Brain microvascular endothelial cell (primary cell): ENCODE data around the gene ZMYM2.

Experiments
- DNase-seq: peaks from one replicate; pipeline ENCODE4 v3.0.0-alpha.2; 2020
- H3K27ac ChIP-seq: fragments of 250-450 bp; sonication (Bioruptor Pico); 2 replicates; pipeline ENCODE4 v1.5.1; 2020; ENCODE audit warnings: mild to moderate bottlenecking, moderate library complexity
- H3K27me3 ChIP-seq: fragments of 250-450 bp; sonication (Bioruptor Pico); replicated peaks from 2 replicates; pipeline ENCODE4 v1.5.1; 2020; ENCODE audit warnings: mild to moderate bottlenecking
- H3K36me3 ChIP-seq: fragments of 250-450 bp; sonication (Bioruptor Pico); replicated peaks from 2 replicates; pipeline ENCODE4 v1.5.1; 2020; ENCODE audit warnings: mild to moderate bottlenecking
- H3K4me3 ChIP-seq: 2 replicates; pipeline ENCODE4 v1.5.1; 2011; ENCODE audit warnings: low read depth, mild to moderate bottlenecking, control low read depth, low read length, moderate library complexity
- in situ Hi-C: cut with HindIII; loops from 2 replicates; pipeline ENCODE4 v1.10.0; 2017; ENCODE audit warnings: low sequenced_read_pairs, low pct_ligation_motif_present
- TF ChIP-seq, protein P1 (sequence below): IDR thresholded peaks from 2 replicates; pipeline ENCODE4 v1.5.1; 2011; ENCODE audit warnings: low read depth, mild to moderate bottlenecking, moderate library complexity, low read length, control low read depth, inconsistent platforms; ENCODE audit errors: missing control alignments

ZMYM2 gene

DNA sequence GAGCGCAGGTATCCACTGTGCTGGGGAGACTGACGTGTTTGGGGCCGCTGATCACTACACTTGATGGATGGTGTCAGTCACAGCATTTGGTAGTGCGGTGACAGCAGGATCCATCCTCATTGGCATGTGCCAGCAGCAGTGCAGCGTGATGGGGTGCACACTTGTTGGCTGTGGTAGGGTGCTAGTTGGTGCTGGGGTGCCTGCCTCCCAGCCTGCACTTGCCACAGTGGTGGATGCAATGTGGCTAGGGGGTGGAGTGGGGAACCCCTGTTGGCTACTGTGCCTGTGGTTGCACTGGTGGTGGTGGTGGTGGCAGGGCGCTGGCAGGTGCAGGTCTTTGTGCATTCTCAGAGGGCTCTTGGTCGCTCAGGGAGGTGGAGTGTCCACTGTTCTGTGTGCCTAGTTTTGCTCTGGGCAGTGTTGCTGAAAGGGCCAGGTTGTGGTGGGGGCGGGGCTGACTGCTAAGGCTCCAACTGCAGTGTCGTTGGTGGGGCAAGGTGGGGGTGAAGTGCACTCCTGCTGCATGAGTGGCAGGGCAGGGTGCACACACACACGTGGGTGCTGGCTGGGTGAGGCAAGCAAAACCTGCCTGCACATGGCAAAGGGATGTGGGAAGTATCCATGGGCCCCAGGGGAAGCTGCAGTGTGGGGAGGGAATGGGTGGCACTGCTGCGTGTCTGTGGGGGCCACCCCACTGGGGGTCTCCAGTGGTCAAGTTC is 84.8 kb downstream of the ZMYM2 start:
- Histone ChIP-seq H3K4me3 (no peak overlapping the region), H3K27ac (no peak overlapping the region), H3K27me3 (no peaks in the 10 kb centered on the region), H3K36me3 (peaks cover 2% of the 10 kb centered on the region)
- in situ Hi-C loops, result no loop called here
- no peak for DNase-seq
- TF ChIP-seq, protein P1, sequence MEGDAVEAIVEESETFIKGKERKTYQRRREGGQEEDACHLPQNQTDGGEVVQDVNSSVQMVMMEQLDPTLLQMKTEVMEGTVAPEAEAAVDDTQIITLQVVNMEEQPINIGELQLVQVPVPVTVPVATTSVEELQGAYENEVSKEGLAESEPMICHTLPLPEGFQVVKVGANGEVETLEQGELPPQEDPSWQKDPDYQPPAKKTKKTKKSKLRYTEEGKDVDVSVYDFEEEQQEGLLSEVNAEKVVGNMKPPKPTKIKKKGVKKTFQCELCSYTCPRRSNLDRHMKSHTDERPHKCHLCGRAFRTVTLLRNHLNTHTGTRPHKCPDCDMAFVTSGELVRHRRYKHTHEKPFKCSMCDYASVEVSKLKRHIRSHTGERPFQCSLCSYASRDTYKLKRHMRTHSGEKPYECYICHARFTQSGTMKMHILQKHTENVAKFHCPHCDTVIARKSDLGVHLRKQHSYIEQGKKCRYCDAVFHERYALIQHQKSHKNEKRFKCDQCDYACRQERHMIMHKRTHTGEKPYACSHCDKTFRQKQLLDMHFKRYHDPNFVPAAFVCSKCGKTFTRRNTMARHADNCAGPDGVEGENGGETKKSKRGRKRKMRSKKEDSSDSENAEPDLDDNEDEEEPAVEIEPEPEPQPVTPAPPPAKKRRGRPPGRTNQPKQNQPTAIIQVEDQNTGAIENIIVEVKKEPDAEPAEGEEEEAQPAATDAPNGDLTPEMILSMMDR, result no peak

DNA sequence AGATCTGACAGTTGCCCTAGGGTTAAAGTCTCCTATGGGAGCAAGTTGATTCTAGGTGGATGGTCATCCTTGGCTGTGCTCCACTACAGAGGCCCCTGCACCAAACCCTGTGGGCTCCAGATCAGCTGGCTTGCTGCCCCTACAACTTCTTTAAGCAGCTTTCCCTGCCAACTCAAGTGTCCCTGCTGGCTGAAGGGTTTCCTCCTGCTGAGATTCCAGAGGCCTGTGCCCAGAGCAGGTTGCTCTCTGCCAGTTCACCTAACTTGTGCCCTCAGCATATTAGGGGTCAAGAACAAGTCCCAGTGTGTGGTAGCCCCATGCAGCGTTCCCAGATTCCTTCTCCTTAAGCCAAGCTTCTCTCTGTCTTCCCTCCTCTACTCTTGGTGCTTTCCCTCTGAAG is 85.6 kb downstream of the ZMYM2 start:
- TF ChIP-seq, protein P1, result no peak
- Histone ChIP-seq H3K36me3 (peaks cover 2% of the 10 kb centered on the region), H3K27ac (no peak overlapping the region), H3K4me3 (no peak overlapping the region), H3K27me3 (no peaks in the 10 kb centered on the region)
- no peak for DNase-seq
- in situ Hi-C loops, result no loop called here

DNA sequence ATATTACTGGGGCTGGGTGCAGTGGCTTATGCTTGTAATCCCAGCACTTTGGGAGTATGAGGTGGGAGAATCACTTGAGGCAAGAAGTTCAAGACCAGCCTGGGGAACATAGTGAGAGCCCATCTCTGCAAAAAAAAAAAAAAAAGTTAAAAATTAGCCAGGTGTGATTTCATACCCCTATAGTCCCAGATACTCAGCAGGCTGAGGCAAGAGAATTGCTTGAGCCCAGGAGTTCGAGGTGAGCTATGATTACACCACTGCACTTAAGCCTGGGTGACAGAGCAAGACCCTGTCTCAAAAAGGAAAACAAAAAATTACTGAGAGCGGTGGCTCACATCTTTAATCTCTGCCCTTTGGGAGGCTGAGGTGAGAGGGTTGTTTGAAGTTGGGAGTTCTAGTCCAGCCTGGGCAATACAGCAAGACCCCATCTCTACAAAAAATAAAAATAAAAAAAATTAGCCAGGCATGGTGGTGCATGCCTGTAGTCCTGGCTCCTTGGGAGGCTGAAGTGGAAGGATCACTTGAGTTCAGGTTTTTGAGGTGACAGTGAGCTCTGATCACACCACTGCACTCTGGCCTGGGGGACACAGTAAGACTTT is 87.5 kb downstream of the ZMYM2 start:
- Histone ChIP-seq H3K27ac (no peak overlapping the region), H3K36me3 (peaks cover 2% of the 10 kb centered on the region), H3K4me3 (no peak overlapping the region), H3K27me3 (no peaks in the 10 kb centered on the region)
- TF ChIP-seq, protein P1, result no peak
- in situ Hi-C loops, result no loop called here
- DNase-seq, result no peak

DNA sequence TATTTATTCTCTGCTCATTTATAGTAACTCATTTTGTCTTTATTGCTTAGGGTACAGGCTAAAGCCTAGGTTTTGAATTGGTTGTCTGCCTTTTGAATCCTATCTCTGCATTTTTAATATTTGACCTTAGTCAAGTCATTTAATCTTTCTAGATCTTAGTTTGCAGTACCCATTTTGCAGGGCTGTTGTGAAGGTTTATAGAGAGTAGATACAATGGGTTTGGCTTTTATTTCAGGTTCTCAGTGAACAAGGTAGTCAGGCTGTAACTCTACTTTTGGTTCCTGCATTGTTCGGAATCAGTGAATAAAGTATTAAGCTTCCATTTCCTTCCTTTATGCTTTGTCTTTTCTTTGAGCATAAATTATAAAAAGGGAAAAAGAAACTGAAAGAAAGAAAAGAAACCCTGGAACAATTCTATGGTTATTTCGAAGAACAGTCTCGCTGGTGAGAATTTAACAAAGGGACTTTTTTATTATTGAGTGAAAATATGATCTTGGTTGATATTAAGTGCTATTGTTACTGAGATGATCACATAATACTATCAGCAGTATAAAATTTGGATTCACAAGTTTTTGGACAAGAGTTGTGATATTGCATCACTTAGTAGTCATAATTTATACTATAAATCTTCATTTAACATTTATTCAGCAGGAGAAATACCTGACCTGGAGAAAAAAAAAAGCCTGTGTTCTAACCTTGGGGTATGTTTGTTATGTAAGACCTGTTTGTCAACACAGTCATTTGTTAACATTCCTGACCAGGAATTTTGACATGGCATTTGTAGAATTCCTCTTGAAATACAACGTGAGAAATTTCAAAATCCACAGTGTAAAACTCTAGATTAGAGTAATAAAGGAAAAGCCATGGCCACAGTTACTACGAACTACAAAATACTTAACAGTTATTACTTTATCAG is 91.3 kb downstream of the ZMYM2 start:
- Histone ChIP-seq H3K4me3 (no peak overlapping the region), H3K27ac (no peak overlapping the region), H3K36me3 (peaks cover 7% of the 10 kb centered on the region), H3K27me3 (no peaks in the 10 kb centered on the region)
- in situ Hi-C loops, result no loop called here
- TF ChIP-seq, protein P1, result no peak
- no peak for DNase-seq

DNA sequence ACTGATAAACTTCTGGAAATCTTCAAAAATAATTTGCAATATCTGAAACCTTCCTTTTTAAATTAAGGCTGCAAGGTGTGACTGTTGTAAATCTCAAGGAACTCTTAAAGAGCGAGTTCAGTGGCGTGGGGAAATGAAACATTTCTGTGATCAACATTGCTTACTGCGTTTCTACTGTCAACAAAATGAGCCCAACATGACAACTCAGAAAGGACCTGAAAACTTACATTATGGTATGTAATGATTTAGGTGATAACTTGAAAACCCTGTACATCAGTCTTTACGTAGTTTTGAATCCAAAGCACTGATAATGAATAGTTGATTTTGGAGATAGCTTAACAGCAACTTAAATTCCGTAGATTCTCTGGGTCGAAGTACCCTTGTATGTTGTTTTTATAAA is 92.8 kb downstream of the ZMYM2 start:
- in situ Hi-C loops, result no loop called here
- H3K27me3 ChIP-seq, result no peaks in the 10 kb centered on the region
- peaks cover 16% of the 10 kb centered on the region for H3K36me3 ChIP-seq
- no peak overlapping the region for H3K4me3 ChIP-seq
- TF ChIP-seq, protein P1, result no peak
- H3K27ac ChIP-seq, result no peak overlapping the region
- no peak for DNase-seq
